Fibroblast of the conjunctiva (primary cell): ENCODE measurements around the gene CACNB1.
A peak's percentile ranks its signal among the peaks of the same experiment; 100 is the strongest.

Experiments used
- DNase-seq: peaks from one replicate; pipeline ENCODE4 v3.0.0-alpha.2; 2010; ENCODE audit warnings: low read depth

Gene CACNB1

GRCh38 chr17:39197380-39198185 lies at the start of gene CACNB1:
TSS of gene CACNB1 (minus strand) at chr17:39197669. CDS start at chr17:39197495, 174 bp downstream.
- peak; percentile 31 for DNase-seq

- no peak for DNase-seq
These were observed 48.8 kb upstream of the CACNB1 start for GRCh38 chr17:39246274-39246673.

GRCh38 chr17:39244600-39245570 lies 47.4 kb upstream of the CACNB1 start:
- peak; percentile 63 for DNase-seq

- no peak for DNase-seq
These were observed 46.6 kb upstream of the CACNB1 start for GRCh38 chr17:39244016-39244599.

GRCh38 chr17:39243155-39243554 lies 45.7 kb upstream of the CACNB1 start:
- no peak for DNase-seq

- no peak for DNase-seq
These were observed 43.2 kb upstream of the CACNB1 start for GRCh38 chr17:39240631-39241030.

- DNase-seq, result no peak
These were observed 42.3 kb upstream of the CACNB1 start for GRCh38 chr17:39239640-39240314.

GRCh38 chr17:39238311-39238972 lies 41.0 kb upstream of the CACNB1 start:
- DNase-seq, result no peak

GRCh38 chr17:39237586-39237985 lies 40.1 kb upstream of the CACNB1 start:
- no peak for DNase-seq

GRCh38 chr17:39236981-39237441 lies 39.5 kb upstream of the CACNB1 start:
- no peak for DNase-seq

- no peak for DNase-seq
These were observed 39.0 kb upstream of the CACNB1 start for GRCh38 chr17:39236450-39236927.

GRCh38 chr17:39235555-39236449 lies 38.3 kb upstream of the CACNB1 start:
- DNase-seq, result peak; percentile 33

GRCh38 chr17:39231591-39232551 lies 34.4 kb upstream of the CACNB1 start:
- DNase-seq, result no peak

GRCh38 chr17:39231091-39231561 lies 33.7 kb upstream of the CACNB1 start:
- DNase-seq, result no peak

GRCh38 chr17:39230361-39230760 lies 32.9 kb upstream of the CACNB1 start:
- DNase-seq, result no peak

GRCh38 chr17:39229274-39229913 lies 31.9 kb upstream of the CACNB1 start:
- no peak for DNase-seq

GRCh38 chr17:39227364-39227919 lies 30.0 kb upstream of the CACNB1 start:
- no peak for DNase-seq
